A549 (cell line): Measurements from ENCODE around the gene SPINDOC.

Experiments used
- CHD2 ChIP-seq: fragments of 150-350 bp; IDR thresholded peaks from 2 replicates; pipeline ENCODE4 v1.6.1; 2014; ENCODE audit warnings: low read length; ENCODE audit not compliant: partially characterized antibody
- CTCF ChIP-seq: fragments of >200 bp; sonication (Bioruptor Twin); formaldehyde crosslinking; IDR thresholded peaks from 3 replicates; pipeline ENCODE4 v1.5.1; 2016
- EP300 ChIP-seq, 2 experiments: fragments of >200 bp; sonication (Bioruptor Twin); formaldehyde crosslinking; IDR thresholded peaks; 2 replicates in 1 of 2; 3 replicates in 1 of 2; pipeline ENCODE4 v1.6.1; 2016 to 2017
- JUNB ChIP-seq: fragments of >200 bp; sonication (Bioruptor Twin); formaldehyde crosslinking; IDR thresholded peaks from 2 replicates; pipeline ENCODE4 v1.6.1; 2016
- MAX ChIP-seq: IDR thresholded peaks from 2 replicates; pipeline ENCODE4 v1.6.1; 2012

GRCh38 chr11:63838678-63839507 is 25.6 kb downstream of the SPINDOC start, which contains the start of gene MARK2:
- no peak for TF ChIP-seq CTCF
- no peak for TF ChIP-seq JUNB
- TF ChIP-seq EP300 (IDR thresholded peaks at IDR 0.05) = no peak
- no peak for TF ChIP-seq CHD2
- peak; percentile 20; the same call in 1 of the 2 replicates for TF ChIP-seq MAX
